Measurements from ENCODE around the gene RIT2.

The RIT2 gene

GRCh38 chr18:43155842-43156241 is 40.4 kb upstream of the RIT2 start:
- no peak for DNase-seq (ENCODE audit: extremely low spot score)
- ChIA-PET POLR2A (no interaction called here), CTCF (interaction anchor here (1.2 kb wide), 1 partner anchor 17 kb away, joined by 4 read pairs; no protein-coding TSS in a partner anchor)
- no peak for TF ChIP-seq CTCF (IDR thresholded peaks at IDR 0.05; ENCODE audit: control extremely low read depth, extremely low read depth, low read depth, missing control alignments)

DNA sequence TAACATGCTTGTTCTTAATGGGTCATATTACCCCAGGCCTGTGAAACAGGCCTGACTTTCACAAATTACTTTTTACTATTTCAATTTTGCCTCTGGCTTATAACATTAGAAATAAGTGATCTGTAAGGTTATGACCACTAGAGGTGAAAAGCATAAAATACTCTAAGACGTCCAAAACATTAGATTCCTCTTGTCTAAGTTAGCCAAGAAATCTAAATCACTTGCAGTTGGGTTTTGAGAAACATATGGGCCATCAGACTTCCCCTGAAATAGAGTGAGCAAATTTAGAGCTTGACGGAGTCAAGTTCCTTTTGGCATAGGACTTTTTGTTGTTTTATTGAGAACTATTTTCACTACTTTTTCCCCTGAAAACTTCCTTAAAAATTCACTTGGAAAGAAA is 32.7 kb upstream of the RIT2 start:
- CTCF ChIA-PET = no interaction called here
- POLR2A ChIA-PET = no interaction called here

DNA sequence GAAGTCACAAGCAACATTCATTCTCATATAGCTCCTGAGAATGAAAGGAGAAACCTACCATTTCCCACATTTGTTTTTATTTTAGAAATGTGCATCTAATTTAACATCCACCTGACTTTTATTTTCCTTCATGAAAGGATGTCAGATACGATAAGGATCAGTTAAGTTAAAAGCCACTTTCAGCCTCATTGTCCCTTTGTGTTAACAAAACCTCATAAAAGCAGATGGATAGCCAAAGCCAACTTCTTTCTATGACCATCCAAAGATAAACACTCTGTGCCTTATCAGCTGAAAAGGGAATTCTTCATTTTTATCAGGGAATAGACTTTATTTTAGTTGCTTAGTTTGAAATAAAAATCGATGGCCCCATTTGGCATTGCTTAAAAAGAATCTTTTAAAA is 25.7 kb upstream of the RIT2 start:
- no peak for DNase-seq (ENCODE audit: extremely low spot score)
- no peak for TF ChIP-seq CTCF (IDR thresholded peaks at IDR 0.05; ENCODE audit: control extremely low read depth, extremely low read depth, low read depth, missing control alignments)
- ChIA-PET CTCF (no interaction called here), POLR2A (no interaction called here)

More for the DNA sequence above, 32.7 kb upstream of the RIT2 start:
- TF ChIP-seq CTCF (IDR thresholded peaks at IDR 0.05; ENCODE audit: control extremely low read depth, extremely low read depth, low read depth, missing control alignments) = no peak
- no peak for DNase-seq (ENCODE audit: extremely low spot score)

GRCh38 chr18:43139288-43139946 is 23.9 kb upstream of the RIT2 start:
- POLR2A ChIA-PET = no interaction called here
- CTCF ChIA-PET = interaction anchor here (1.3 kb wide), 1 partner anchor 20 kb away, joined by 3 read pairs; no protein-coding TSS in a partner anchor
- no peak for TF ChIP-seq CTCF (IDR thresholded peaks at IDR 0.05; ENCODE audit: control extremely low read depth, extremely low read depth, low read depth, missing control alignments)
- DNase-seq (ENCODE audit: extremely low spot score) = no peak

GRCh38 chr18:43134876-43135275 is 19.4 kb upstream of the RIT2 start:
- ChIA-PET CTCF (interaction anchor here (1.0 kb wide), 1 partner anchor 13 kb away, joined by 3 read pairs; no protein-coding TSS in a partner anchor), POLR2A (no interaction called here)
- no peak for DNase-seq (ENCODE audit: extremely low spot score)
- TF ChIP-seq CTCF (IDR thresholded peaks at IDR 0.05; ENCODE audit: control extremely low read depth, extremely low read depth, low read depth, missing control alignments) = no peak

DNA sequence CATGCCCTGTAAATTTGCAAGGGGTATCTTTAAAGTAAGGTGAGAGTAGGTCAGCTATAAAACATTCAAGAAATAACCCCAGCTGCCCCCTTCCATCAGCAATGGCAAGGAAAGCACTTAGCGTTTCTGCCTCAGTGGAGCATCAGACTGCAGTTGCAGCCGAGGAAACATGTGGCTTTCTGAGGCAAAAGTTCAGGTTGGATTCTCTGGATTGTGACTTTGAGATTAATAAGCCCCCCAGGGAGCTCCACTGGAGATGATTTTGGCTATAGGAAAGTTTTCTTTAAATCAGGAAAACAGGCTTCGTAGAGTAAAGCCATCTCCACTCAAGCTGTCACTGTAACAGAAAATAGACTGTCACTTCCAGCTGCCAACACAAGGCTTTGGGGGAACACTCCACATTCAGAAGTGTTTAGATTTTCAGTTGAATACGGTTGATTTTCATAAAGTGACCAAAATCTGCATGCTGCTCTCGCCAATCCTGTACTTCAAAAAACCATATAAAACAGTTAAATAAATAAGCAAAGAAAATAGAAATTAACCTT is 15.3 kb upstream of the RIT2 start:
- DNase-seq (ENCODE audit: extremely low spot score) = no peak
- CTCF ChIA-PET = no interaction called here
- POLR2A ChIA-PET = no interaction called here
- TF ChIP-seq CTCF (IDR thresholded peaks at IDR 0.05; ENCODE audit: control extremely low read depth, extremely low read depth, low read depth, missing control alignments) = no peak

Data from GM10248 (cell line).